NCI-H187 treated with DMSO at 0.1 percent for 48 hours (cell line): ENCODE results near the gene RAB38.

ENCODE experiments used
- DNase-seq: peaks from one replicate; lab custom pipeline; 2025; lab: John Stamatoyannopoulos, UW

The RAB38 gene

DNA sequence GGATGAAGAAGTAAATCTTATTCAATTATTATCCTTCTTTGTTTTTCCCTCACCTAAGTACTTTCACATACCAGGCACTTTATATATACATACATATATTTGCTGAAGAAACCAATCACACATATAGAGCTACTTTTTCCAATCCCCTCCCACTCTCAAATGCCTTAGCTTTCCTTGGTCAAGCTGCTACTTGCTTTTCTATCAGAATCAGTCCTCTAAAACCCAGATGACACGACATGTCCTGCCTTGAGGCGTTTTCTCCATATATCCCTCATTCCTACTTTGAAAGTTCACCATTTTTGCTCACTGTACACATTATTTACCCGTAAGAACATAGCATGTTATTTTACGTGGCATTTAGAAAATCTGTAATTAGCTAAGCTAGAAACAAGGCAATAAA is 5.4 kb downstream of the RAB38 start:
- DNase-seq: no peak

DNA sequence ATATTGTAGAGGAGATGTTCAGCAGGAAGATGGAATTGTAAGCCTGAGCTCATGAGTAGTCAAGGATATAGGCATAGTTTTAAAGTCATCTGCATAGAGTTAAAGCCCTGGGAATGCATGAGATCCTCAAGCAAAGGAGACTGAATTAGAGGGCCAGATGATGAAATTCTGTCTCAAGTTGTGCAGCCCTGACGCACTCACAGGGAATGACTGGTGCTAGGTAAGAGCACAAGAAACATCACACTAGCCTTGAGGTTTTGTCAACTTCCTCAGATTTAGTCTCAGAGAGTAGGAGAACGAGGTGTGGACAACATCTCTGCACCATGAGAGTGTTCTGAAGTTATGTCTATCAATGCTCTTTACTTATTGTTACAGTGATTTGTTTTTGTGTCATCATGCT is 5.8 kb downstream of the RAB38 start:
- no peak for DNase-seq

DNA sequence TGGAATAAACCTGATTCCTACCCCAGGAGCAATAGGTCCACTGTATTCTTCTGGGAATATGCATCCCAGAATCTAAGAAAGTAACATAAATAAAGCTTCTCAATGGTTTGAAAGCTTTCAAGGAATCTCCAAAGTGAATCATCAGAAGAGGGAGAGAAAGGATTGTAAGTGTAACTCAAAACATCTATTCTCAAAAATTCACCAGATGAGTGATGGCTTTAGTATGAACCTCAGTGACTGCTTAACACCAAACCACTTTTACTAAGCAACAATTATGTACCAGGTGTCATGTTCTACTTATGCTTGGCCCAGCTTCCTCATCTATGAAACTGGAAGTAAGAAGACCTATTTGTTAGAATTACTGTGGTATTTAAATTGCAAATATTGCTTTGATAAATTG is 7.4 kb downstream of the RAB38 start:
- DNase-seq: no peak

DNA sequence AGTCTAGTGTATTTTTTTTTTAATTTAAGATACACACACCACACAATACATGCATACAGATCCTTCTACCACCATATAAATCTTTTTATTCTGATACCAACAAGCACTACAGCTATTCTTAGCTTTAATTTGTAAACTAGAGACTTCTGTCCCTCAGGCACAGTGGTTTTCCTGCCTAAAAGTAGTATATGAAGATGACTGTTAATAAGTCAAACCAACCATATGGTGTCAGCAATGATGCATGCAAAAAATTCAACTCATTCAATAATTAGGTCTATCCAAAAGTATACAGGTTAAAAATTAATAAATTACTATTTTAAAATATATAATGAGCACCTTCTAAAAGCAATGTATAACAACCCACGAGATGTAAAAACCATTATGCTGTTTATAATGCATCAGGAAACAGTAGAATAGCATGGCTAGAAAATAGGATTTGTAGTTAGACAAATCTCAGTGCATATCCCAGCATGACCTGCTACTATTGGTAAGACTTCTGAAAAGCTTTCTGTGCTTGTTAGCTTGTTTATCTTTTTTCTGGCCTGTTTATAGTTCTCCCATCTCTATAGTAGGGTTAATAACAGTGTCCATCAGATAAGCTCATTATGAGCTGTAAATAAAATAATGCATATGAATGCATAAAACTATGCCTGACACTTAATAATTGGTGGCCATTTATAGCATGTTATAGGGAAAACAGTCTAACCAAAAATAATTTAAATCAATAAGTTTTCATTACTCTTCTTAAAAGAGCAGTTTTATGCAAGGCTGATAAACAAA is 10.2 kb downstream of the RAB38 start:
- no peak for DNase-seq

DNA sequence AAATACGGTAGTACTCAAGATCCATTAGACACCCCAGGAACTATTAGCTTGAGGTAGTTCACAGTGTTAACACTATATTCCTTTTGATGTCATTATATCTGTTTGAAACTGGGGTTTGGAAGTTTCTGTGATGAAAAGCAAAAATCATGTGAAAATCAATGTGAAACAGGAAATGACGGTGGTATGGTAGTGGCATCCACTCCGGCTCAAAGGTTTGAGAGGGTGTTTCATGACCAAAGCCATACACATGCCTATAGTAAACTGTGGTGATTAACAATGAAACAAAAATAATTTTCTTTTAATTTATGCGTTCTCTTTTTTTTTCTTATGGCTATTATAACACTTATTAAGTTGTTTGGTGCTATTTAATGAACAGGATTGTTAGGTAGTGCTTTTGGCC is 10.9 kb downstream of the RAB38 start:
- DNase-seq: no peak

DNA sequence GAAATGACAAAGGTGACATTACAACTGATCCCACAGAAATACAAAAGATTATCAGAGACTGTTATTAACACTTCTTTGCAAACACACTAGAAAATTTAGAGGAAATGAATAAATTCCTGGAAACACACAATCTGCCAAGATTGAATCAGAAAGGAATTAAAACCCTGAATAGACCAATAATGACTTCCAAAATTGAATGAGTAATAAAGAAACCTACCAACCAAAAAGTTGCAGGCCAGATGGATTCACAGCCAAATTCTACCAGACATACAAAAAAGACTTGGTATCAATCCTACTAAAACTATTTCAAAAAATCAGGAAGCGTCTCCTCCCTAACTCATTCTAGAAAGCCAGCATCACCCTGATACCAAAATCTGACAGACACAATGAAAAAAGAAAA is 17.2 kb downstream of the RAB38 start:
- no peak for DNase-seq

DNA sequence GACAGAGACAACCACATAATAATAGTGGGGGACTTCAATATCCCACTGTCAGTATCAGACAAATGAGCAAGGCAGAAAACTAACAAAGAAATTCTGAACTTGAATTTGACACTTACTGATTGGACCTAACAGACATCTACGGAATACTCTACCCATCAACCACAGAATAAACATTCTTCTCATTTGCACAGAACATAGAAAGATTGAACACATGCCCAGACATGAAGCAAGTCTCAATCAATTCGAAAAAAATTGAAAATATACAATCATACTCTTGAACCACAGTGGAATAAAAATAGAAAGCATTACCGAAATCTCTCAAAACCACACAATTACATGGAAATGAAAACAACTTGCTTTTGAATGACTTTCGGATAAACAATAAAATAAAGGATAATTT is 17.9 kb downstream of the RAB38 start:
- no peak for DNase-seq

DNA sequence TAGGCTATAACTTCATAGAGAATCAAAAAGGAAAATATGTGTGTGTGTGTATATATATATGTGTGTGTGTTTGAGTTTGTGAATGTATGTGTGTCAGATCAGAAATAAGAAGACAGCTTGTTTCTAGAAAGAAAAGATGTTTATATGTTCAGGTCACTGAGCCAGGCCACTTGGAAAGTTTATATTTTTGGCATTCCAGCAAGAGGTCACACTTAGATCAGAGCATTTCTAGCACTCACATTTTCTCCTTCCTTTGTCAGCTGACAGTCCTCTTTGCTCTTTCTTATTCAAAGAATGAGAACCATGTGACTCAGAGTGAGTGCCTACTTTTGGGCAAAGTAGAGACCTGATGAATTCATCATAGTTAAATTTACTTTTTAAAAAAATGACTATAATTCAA is 22.9 kb downstream of the RAB38 start:
- DNase-seq: no peak

DNA sequence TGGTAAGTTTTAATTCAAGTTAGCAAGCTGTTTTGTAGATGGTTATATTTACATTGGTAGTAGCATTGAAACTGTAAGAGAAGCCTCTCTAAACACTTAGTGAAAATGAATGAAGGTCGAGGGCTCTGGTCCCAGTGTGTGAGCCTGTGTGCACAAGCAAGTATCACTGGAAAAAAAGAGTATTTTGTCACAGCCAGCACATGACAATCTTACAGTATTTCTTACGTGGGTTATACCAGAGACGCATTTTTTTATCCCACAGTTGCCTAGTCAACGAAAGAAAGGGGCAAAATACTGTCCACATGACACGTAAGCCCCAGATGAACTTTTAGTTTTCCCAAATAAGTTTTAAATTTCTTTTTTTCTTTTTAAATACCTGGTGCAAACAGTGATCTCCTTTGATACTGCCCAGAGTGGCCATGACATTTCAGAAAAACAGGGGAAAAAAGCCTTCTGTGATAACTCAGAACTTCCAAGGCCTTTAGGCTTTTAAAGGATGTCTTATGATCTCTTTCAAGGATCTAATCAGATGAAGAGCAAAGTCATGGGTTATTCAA is 23.5 kb downstream of the RAB38 start:
- DNase-seq: no peak

DNA sequence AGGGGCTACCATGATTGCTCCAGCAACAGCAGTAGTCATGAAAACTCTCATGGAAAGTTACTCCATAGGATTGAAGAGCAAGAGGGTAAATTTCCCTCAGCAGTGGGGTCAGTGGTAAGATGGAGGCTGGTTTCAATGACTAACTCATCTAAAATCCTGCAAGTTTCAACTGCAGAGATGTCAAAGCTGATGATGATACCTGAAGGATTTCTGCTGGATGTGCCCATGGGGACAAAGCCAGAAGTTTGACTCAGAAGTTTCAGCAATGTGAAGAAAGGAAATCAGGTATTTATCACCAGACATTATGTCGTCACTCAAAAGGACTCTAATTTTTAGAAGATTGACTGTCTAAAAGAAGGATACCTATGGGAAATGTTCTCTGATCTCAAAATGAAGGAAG is 29.1 kb downstream of the RAB38 start:
- DNase-seq: no peak

DNA sequence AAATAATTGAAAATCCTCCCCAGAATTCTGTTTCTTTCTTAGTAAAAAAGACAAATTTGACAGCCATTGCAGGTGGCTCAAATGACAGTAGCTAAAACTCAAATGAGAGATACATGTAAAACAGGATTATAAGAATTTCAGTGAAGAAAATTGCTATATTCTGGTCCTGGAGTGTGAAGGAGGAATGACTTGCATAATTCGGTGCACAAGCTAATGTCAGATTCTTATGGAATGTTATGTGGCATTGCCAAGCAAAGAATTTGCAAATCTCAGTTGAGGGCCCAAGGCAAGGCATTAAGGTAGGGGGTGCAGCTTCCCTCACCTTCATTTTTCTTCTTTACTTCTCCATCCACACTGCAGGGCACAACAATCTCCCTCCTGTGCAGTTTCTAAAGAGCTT is 35.4 kb downstream of the RAB38 start:
- no peak for DNase-seq

DNA sequence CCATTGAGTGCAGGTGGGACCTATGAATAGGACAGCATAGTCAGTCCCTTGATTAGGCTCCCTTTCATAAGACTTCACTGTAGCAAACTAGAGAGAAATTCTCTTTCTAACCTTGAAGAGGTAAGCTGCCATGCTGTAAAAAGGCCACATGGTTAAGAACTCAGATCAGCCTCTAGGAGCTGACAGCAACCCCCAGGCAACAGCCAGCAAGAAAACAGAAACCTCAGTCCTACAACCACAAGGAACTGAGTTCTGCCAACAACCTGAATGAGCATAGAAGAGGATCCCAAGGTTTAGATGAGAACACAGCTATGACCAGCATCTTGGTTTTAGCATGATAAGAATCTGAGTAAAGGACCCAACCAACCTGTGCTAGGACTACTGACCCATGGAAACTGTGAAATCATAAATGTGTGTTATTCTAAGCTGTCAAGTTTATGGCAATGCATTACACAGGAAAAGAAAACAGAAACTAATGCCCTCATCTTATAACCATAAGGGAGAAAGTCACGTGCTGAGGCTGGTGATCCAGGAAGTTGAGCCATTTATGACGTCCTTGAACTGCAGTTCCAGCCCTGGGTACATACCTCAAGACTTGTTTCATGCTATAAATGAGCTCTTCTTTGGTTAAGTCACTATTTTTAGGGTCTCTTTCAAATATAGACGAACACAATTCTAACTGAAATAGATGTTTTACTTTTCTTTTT is 43.3 kb downstream of the RAB38 start:
- no peak for DNase-seq

DNA sequence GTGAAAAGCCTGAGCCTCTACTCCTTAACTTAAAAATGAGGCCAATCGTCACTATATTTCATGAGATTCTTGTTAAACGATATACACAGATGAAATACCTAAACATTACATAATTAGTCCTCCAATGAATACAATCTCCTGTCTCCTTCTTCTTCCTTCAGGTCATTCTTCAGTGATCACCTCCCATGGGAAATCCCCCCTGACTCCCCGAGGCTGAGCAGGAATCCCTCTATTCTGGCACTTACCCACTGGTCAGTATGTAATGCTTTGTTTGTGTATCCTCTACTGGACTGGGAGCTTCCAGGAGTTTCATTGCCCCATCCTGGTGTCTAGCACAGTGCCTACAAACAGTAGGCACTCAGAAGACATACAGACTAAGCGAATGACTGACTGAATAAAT is 52.3 kb downstream of the RAB38 start:
- no peak for DNase-seq

DNA sequence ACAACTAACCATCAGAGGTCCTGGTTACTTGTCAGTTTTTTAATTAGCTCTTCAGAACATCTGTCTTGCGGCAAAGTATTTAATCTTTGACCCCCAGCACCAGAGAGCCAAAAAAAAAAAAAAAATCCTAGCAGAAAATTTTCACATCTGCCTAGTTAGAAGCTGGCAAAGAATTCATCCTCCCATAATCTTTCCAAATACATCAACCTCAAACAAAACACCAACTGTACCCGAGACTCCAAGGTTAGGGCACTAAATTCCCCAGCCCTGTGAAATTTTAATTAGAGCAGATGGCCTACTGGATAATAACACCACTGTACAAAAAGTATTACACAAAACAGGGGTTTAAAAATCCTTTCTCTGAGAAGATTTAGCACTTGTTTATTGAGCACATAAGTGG is 55.7 kb downstream of the RAB38 start:
- no peak for DNase-seq

DNA sequence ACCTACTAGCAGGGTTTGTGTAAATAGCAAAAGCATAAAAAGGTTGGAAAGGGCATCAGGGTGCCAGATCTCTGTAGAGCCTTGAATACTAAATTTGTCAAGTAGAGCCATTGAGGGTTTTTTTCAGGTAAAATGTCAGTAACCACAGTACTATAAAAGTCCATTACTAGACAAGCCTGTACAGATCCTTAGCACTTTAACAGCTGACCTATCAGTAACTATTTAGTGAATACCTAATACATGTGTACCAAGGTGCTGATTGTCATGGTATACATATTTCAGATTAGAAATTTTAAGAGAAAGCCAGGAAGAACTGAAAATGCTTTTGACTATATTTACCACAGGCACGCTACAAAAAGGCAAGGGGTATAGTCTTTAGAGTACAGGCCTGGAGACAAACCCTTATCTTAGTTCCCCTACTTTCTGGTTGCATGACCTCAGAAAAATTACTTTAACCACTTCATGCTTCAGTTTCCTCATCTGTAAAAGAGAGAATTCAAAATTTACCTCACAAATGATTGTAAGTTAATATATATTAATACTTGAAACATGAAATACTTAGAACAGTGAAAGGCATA is 57.9 kb downstream of the RAB38 start:
- DNase-seq: no peak

DNA sequence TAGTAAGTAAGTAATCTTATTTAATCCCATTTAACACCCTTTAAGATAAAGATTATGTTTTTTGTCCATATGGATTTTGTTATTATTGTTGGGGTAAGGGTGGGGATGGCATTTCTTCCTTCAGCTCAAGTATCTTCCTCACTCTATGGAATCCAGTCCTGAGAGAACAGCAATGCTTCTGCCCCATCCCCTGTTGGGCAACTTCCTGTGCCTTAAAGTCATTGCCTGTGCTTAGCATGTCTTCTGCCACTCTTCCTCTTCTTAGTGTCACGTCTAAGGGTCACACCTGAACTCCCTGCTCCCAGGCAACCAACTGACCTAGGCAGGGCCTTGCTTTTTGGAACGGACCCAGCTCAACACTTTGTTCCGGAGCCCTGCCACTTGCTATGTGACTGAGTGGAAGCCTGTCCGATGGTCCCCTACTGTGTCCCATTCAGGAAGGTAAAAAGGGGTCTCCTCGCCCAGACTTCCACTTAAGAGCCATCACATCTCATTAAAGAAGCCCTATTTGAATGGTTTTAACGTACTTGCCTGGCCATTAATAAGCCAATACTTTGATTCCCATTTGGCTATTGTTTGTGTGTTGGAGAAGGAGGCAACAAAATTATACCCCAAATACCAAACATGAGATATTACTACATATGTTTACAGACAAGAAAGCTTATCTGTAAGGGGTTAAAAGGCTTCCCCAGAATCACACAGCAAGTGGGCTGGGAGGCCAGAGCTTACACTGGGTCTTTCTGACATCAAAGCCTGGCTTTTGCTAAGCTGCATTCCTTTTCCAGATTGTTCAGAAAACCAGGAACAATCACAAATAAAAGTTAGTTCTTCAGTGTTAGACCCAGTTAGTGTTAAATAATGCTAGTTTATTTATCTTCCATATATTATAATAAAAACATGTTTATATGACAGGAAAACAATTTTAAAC is 59.2 kb downstream of the RAB38 start:
- no peak for DNase-seq

DNA sequence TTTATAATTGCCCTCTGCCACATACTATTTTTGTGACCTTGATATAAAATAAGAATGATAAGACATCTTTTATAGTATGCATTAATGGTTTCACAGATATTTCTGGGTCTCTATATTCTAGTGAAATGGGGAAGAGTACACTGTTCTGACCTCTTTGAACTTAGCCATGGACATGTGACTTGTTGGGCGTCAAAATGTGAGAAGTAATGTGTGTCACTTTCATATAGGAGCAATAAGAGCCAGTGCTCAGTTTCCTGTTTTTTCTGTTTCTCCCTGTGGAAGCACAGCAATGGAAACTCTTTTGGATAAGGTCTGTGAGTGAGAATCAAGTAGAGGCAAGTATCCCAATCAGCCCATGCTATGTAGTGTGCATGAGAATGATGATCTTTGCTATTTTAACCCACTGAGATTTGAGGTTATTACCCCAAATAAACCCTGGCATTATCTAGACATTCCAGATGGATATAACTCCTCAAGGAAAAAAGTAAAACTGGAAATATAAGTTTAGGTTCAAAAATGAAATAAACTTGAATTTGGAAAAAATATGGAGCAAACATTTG is 60.7 kb downstream of the RAB38 start:
- DNase-seq: no peak

DNA sequence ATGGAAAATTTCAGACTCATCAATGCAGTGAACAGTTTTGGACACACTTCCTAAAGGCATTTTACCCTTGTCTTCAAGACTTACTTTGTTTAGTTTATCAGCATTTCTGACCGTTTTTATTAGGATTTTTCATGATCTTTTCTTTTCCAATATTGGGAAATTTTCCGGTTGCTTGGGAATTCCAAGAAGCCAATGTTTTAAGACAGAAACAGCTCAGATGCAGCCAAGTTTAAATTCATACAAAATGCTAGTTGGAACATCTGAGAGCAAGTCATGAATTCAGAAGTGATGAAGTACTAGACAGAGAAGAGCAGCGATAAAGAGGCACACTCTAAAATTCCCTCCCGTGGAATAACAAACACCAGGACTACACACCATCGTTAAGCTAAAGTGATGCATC is 68.6 kb downstream of the RAB38 start:
- DNase-seq: no peak

DNA sequence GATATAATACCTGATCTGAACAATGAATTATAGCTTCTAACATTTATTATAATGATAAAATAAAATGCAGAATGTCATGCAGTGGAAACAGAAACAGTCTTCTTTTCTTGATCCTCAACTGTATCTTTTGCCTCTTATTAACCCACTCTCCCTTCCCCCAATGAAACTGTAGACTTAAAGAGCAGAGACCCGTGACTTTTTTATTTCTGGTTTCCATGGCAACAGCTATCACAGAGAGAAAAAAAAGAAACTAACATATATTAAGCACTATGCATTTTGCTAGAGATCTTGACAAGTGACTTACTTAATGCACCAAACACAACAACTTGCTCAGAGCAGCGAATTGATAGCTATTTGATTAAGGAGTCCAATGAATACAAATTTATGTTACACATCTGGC is 69.3 kb downstream of the RAB38 start:
- DNase-seq: no peak

DNA sequence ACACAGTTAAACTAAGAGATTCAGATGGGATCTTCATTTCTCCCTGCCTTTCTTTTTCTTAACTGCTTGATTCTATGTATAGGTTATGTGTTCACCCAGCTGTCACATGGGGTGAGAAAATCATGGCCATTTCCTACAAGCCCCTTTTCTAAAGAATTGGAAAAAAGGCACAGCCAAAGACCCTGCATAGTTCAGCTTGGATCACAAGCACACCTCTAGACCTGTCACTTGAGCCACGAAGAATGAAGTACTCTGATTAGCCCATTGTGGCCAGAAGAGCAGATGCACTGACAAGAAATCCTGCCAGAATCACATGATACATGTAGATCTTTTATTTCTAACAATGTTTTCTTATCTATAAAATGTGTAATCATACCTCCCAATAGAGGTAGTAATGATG is 69.7 kb downstream of the RAB38 start:
- DNase-seq: no peak

DNA sequence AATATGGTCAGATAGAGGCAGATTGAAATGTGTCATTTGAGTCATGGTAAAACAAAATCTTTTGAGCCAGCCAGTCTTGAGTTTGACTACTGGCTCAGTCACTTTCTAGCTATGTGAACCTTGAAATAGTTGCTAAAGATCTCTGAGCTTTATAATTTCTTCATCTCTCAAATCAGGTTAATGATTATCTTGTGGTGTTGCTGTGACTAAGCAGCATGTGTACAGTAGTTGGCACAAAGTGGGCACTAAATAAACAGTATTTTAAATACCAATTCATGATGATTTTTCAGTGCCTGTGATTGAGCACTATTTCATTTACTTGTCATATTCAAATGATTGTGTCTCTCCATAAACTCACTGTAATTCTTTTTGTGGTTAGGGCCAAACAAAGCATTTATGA is 70.8 kb downstream of the RAB38 start:
- DNase-seq: no peak
